SK-N-SH (cell line): ENCODE measurements around the gene ZEB2. TPM values are rescaled to one million over a fixed set of nuclear protein-coding genes. Genes with fewer than 3 reads are reported as not detected.

Experiments used
- CTCF ChIA-PET: fragments of 300-600, 350-600 bp; formaldehyde crosslinking; extraction: SDS; loops from one replicate; lab custom pipeline; 2021; lab: Yijun Ruan, JAX
- POLR2A ChIA-PET: fragments of 350-600 bp; sonication (Branson Sonifier 250); formaldehyde crosslinking; extraction: SDS; loops from one replicate; lab custom pipeline; 2020; ENCODE audit warnings: antibody characterized with exemption, inconsistent platforms; lab: Yijun Ruan, JAX
- DNase-seq: peaks from one replicate; pipeline ENCODE4 v3.0.0; 2012
- H2AFZ ChIP-seq: fragments of 200-600 bp; sonication (generic); 2 replicates; pipeline ENCODE4 v1.8.1; 2016; ENCODE audit warnings: antibody characterized with exemption, mild to moderate bottlenecking, low read depth
- H3F3A ChIP-seq: fragments of 200-600 bp; sonication (generic); replicated peaks from 2 replicates; pipeline ENCODE3; 2016; ENCODE audit warnings: antibody characterized with exemption, mild to moderate bottlenecking; ENCODE audit not compliant: insufficient read depth
- H3K27ac ChIP-seq, 2 experiments: fragments of 200-500 bp in 1 of 2; fragments of 200-600 bp in 1 of 2; sonication (Bioruptor generic) in 1 of 2; sonication (generic), shearing (Covaris generic) in 1 of 2; 2 replicates each; pipeline versions ENCODE4 v1.5.1 to v1.6.1; 2014 to 2016; ENCODE audit warnings: low read depth in 2 of 2, inconsistent platforms in 1 of 2, low read length in 1 of 2, mild to moderate bottlenecking in 1 of 2, mixed read lengths in 1 of 2
- H3K27me3 ChIP-seq: fragments of 200-600 bp; sonication (generic), shearing (Covaris generic); 2 replicates; pipeline ENCODE4 v1.6.1; 2016; ENCODE audit warnings: mixed run types; ENCODE audit not compliant: insufficient read depth
- H3K36me3 ChIP-seq, 2 experiments: fragments of 200-500 bp in 1 of 2; fragments of 200-600 bp in 1 of 2; sonication (Bioruptor generic) in 1 of 2; sonication (generic) in 1 of 2; replicated peaks in 1 of 2; 2 replicates each; pipeline versions ENCODE3 to v1.5.1; 2014 to 2016; ENCODE audit warnings: low read length in 1 of 2, mild to moderate bottlenecking in 1 of 2; ENCODE audit not compliant: insufficient read depth in 2 of 2, control insufficient read depth in 1 of 2
- H3K4me1 ChIP-seq, 2 experiments: fragments of 200-500 bp in 1 of 2; fragments of 200-600 bp in 1 of 2; sonication (Bioruptor generic) in 1 of 2; sonication (generic), shearing (Covaris generic) in 1 of 2; 2 replicates each; pipeline versions ENCODE4 v1.5.1 to v1.6.1; 2014 to 2016; ENCODE audit warnings: low read depth in 1 of 2, low read length in 1 of 2, mixed run types in 1 of 2; ENCODE audit not compliant: insufficient read depth in 2 of 2, control insufficient read depth in 1 of 2
- H3K4me2 ChIP-seq: fragments of 200-600 bp; sonication (generic), shearing (Covaris generic); 2 replicates; pipeline ENCODE4 v1.6.1; 2017; ENCODE audit warnings: mixed run types
- H3K4me3 ChIP-seq, 2 experiments: fragments of 200-500 bp in 1 of 2; fragments of 200-600 bp in 1 of 2; sonication (Bioruptor generic) in 1 of 2; sonication (generic), shearing (Covaris generic) in 1 of 2; 2 replicates each; pipeline versions ENCODE4 v1.5.1 to v1.8.1; 2014 to 2016; ENCODE audit warnings: low read depth in 2 of 2, inconsistent platforms in 1 of 2, low read length in 1 of 2, mild to moderate bottlenecking in 1 of 2, mixed read lengths in 1 of 2, moderate library complexity in 1 of 2
- H3K79me2 ChIP-seq: fragments of 200-600 bp; sonication (generic); 2 replicates; pipeline ENCODE4 v1.8.1; 2017; ENCODE audit warnings: mild to moderate bottlenecking; ENCODE audit not compliant: insufficient read depth
- H3K9ac ChIP-seq: fragments of 200-600 bp; sonication (generic); 2 replicates; pipeline ENCODE4 v1.6.1; 2017; ENCODE audit warnings: mixed run types
- H3K9me2 ChIP-seq: fragments of 200-600 bp; sonication (generic); 2 replicates; pipeline ENCODE4 v1.6.1; 2017; ENCODE audit warnings: mixed run types
- H3K9me3 ChIP-seq: fragments of 200-600 bp; sonication (generic); 2 replicates; pipeline ENCODE4 v1.6.1; 2017; ENCODE audit warnings: mixed run types, mild to moderate bottlenecking, moderate library complexity
- H4K20me1 ChIP-seq: fragments of 200-600 bp; sonication (generic); 2 replicates; pipeline ENCODE4 v1.6.1; 2017; ENCODE audit warnings: mild to moderate bottlenecking, mixed run types; ENCODE audit not compliant: insufficient read depth
- ELF1 ChIP-seq: IDR thresholded peaks from 2 replicates; pipeline ENCODE4 v1.4.0; 2012
- EP300 ChIP-seq, 2 experiments: IDR thresholded peaks; 2 replicates each; pipeline versions ENCODE4 v1.4.0 to v1.6.1; 2012; ENCODE audit warnings: borderline replicate concordance in 1 of 2, low read depth in 1 of 2, low read length in 1 of 2
- EZH2phosphoT487 ChIP-seq: fragments of 200-600 bp; sonication (generic); IDR thresholded peaks from 2 replicates; pipeline ENCODE4 v1.6.1; 2017; ENCODE audit warnings: low read depth, mixed run types, mild to moderate bottlenecking, antibody characterized with exemption, moderate library complexity, borderline replicate concordance
- GATA2 ChIP-seq: sonication (generic); formaldehyde crosslinking; IDR thresholded peaks from 2 replicates; pipeline ENCODE4 v1.5.0; 2020; ENCODE audit warnings: mild to moderate bottlenecking, missing genetic modification reagents
- JUND ChIP-seq: IDR thresholded peaks from 2 replicates; pipeline ENCODE4 v1.4.0; 2012
- NRF1 ChIP-seq: IDR thresholded peaks from 2 replicates; pipeline ENCODE4 v1.6.1; 2012; ENCODE audit warnings: low read depth, mild to moderate bottlenecking, low read length
- RAD21 ChIP-seq: IDR thresholded peaks from 2 replicates; pipeline ENCODE4 v1.6.1; 2012; ENCODE audit warnings: mild to moderate bottlenecking, low read length
- RXRA ChIP-seq: IDR thresholded peaks from 2 replicates; pipeline ENCODE4 v1.4.0; 2012; ENCODE audit warnings: low read depth, mild to moderate bottlenecking, borderline replicate concordance
- TCF12 ChIP-seq: IDR thresholded peaks from 2 replicates; pipeline ENCODE4 v1.4.0; 2012
- TEAD4 ChIP-seq: IDR thresholded peaks from 2 replicates; pipeline ENCODE4 v1.4.0; 2012; ENCODE audit warnings: mild to moderate bottlenecking, borderline replicate concordance; ENCODE audit not compliant: insufficient read depth
- WGBS: methylation state at CpG from one replicate; pipeline ENCODE4 v1.1.6; 2017; ENCODE audit warnings: low lambda C conversion rate; 5-methylcytosine and 5-hydroxymethylcytosine counted together
- polyA plus RNA-seq, 3 experiments: library from polyadenylated mRNA; depleted of rRNA; stranded (reverse); fragments of >200 nt; gene quantifications; 2 replicates each; pipeline ENCODE4 v1.2.3, GENCODE V29; 2012
- TF ChIP-seq, protein P1 (sequence below): IDR thresholded peaks from 2 replicates; pipeline ENCODE4; 2012
- TF ChIP-seq, protein P2 (sequence below): fragments of 150-350 bp; IDR thresholded peaks from 2 replicates; pipeline ENCODE4 v1.6.1; 2016; ENCODE audit warnings: mild to moderate bottlenecking, low read depth, low read length
- TF ChIP-seq, protein P3 (sequence below): fragments of 200-600 bp; sonication (generic); IDR thresholded peaks from 2 replicates; pipeline ENCODE4 v1.6.1; 2017; ENCODE audit warnings: antibody characterized with exemption, mild to moderate bottlenecking, moderate library complexity
- TF ChIP-seq, protein P4 (sequence below): IDR thresholded peaks from 2 replicates; pipeline ENCODE4 v1.4.0; 2012; ENCODE audit warnings: low read depth, borderline replicate concordance

Gene ZEB2
- polyA plus RNA-seq, 1 of the 3 experiments (the other 2 are of a cell fraction) = 16.3 TPM

DNA sequence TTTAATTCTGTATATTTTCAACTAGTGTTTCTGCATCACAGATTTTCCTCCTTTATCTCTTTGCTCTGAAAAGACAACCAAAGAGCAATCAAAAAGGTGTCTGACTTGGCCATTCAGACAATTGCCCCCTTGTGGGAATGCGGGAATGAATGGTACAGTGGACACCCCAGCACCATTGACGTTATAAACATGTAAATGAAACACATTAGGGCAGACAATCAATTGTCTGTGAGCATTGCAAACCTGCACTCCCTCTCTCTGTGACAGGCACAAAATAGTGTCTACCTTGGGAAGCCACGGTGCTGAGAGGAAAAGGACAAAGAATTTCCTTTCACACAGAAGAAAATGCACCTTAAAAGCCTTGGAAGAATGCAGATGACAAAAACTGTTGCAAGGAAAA, 8.0 kb downstream of the ZEB2 start:
- Histone ChIP-seq H3K79me2 (peaks cover 98% of the 10 kb centered on the region), H3K27ac (peak overlapping the region in 1 of 2 experiments; percentile 45; a peak in 1 of 4 replicates), H3K4me3 (no peak overlapping the region), H2AFZ (no peak overlapping the region), H3K27me3 (no peaks in the 10 kb centered on the region), H3F3A (no peaks in the 10 kb centered on the region), H3K9ac (no peak overlapping the region), H3K9me2 (no peaks in the 10 kb centered on the region), H3K9me3 (no peaks in the 10 kb centered on the region), H3K4me1 (peaks cover 45 to 46% of the 10 kb centered on the region in 2 experiments), H4K20me1 (peaks cover 56% of the 10 kb centered on the region), H3K36me3 (peaks cover 2 to 13% of the 10 kb centered on the region in 2 experiments), H3K4me2 (peak overlapping the region; percentile 69)
- no peak for DNase-seq
- 80% methylated on average over 3 of the region's 3 CpGs for WGBS
- TF ChIP-seq RAD21 = peak; percentile 20; the same call in 1 of the 2 replicates
- no peak for TF ChIP-seq ELF1
- TF ChIP-seq EP300 (IDR thresholded peaks at IDR 0.05; ENCODE audit: borderline replicate concordance in 1 of 2, low read depth in 1 of 2, low read length in 1 of 2) = no peak
- TF ChIP-seq, protein P1, sequence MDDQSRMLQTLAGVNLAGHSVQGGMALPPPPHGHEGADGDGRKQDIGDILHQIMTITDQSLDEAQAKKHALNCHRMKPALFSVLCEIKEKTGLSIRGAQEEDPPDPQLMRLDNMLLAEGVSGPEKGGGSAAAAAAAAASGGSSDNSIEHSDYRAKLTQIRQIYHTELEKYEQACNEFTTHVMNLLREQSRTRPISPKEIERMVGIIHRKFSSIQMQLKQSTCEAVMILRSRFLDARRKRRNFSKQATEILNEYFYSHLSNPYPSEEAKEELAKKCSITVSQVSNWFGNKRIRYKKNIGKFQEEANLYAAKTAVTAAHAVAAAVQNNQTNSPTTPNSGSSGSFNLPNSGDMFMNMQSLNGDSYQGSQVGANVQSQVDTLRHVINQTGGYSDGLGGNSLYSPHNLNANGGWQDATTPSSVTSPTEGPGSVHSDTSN = no peak
- TF ChIP-seq, protein P2, sequence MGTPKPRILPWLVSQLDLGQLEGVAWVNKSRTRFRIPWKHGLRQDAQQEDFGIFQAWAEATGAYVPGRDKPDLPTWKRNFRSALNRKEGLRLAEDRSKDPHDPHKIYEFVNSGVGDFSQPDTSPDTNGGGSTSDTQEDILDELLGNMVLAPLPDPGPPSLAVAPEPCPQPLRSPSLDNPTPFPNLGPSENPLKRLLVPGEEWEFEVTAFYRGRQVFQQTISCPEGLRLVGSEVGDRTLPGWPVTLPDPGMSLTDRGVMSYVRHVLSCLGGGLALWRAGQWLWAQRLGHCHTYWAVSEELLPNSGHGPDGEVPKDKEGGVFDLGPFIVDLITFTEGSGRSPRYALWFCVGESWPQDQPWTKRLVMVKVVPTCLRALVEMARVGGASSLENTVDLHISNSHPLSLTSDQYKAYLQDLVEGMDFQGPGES = no peak
- ChIA-PET POLR2A (no interaction called here), CTCF (interaction anchor here (1.0 kb wide), 1 partner anchor 10 kb away, joined by 3 read pairs; no protein-coding TSS in a partner anchor)

DNA sequence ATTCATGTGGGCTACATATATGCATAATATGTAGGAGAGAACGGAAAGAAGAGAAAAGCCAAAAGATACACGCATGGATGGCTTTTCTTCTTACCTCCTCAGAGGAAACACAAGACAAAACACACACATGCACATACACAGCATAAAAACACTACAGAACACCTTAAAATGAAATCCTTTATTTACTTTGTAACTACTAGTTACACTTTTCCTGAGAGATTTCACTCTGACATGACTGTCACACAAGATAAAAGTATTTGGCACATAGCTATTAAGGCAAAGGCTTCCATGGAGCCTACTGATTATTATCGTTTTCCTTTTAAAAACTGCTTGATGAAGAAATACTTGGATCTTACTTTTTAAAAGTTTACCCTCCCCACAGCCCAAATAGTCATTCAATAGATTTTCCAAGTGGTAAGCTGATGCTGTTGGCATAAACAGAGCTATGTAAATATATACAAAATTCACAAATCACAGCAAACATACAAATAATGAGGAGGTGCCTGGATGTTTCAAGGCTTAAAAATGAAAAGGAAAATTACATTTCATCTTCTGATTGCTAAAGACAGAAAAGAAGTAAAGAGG, 8.6 kb downstream of the ZEB2 start:
- H3F3A ChIP-seq = no peaks in the 10 kb centered on the region
- H3K36me3 ChIP-seq = peaks cover 3 to 16% of the 10 kb centered on the region in 2 experiments
- no peak for DNase-seq
- H3K79me2 ChIP-seq = peaks cover 100% of the 10 kb centered on the region
- CTCF ChIA-PET = interaction anchor here (1.0 kb wide), 2 partner anchors 10 to 67 kb away, joined by 3 read pairs; no protein-coding TSS in a partner anchor
- H3K9me3 ChIP-seq = no peaks in the 10 kb centered on the region
- H3K4me3 ChIP-seq = peak overlapping the region in 1 of 2 experiments; percentile 25; a peak in 3 of 4 replicates
- POLR2A ChIA-PET = no interaction called here
- H2AFZ ChIP-seq = no peak overlapping the region
- peak overlapping the region; percentile 69 for H3K4me2 ChIP-seq
- WGBS = 87% methylated on average over 3 of the region's 3 CpGs
- TF ChIP-seq ELF1 = no peak
- TF ChIP-seq EZH2phosphoT487 = no peak
- TF ChIP-seq TEAD4 = no peak
- TF ChIP-seq TCF12 = no peak
- no peak for TF ChIP-seq EP300 (IDR thresholded peaks at IDR 0.05; ENCODE audit: borderline replicate concordance in 1 of 2, low read depth in 1 of 2, low read length in 1 of 2)
- TF ChIP-seq JUND = no peak
- TF ChIP-seq RXRA = no peak
- TF ChIP-seq NRF1 = no peak
- TF ChIP-seq, protein P3, sequence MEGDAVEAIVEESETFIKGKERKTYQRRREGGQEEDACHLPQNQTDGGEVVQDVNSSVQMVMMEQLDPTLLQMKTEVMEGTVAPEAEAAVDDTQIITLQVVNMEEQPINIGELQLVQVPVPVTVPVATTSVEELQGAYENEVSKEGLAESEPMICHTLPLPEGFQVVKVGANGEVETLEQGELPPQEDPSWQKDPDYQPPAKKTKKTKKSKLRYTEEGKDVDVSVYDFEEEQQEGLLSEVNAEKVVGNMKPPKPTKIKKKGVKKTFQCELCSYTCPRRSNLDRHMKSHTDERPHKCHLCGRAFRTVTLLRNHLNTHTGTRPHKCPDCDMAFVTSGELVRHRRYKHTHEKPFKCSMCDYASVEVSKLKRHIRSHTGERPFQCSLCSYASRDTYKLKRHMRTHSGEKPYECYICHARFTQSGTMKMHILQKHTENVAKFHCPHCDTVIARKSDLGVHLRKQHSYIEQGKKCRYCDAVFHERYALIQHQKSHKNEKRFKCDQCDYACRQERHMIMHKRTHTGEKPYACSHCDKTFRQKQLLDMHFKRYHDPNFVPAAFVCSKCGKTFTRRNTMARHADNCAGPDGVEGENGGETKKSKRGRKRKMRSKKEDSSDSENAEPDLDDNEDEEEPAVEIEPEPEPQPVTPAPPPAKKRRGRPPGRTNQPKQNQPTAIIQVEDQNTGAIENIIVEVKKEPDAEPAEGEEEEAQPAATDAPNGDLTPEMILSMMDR = no peak
- TF ChIP-seq GATA2 = no peak
- TF ChIP-seq, protein P4, sequence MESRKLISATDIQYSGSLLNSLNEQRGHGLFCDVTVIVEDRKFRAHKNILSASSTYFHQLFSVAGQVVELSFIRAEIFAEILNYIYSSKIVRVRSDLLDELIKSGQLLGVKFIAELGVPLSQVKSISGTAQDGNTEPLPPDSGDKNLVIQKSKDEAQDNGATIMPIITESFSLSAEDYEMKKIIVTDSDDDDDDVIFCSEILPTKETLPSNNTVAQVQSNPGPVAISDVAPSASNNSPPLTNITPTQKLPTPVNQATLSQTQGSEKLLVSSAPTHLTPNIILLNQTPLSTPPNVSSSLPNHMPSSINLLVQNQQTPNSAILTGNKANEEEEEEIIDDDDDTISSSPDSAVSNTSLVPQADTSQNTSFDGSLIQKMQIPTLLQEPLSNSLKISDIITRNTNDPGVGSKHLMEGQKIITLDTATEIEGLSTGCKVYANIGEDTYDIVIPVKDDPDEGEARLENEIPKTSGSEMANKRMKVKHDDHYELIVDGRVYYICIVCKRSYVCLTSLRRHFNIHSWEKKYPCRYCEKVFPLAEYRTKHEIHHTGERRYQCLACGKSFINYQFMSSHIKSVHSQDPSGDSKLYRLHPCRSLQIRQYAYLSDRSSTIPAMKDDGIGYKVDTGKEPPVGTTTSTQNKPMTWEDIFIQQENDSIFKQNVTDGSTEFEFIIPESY = no peak
- peaks cover 46 to 51% of the 10 kb centered on the region in 2 experiments for H3K4me1 ChIP-seq
- H3K9me2 ChIP-seq = no peaks in the 10 kb centered on the region
- peaks cover 62% of the 10 kb centered on the region for H4K20me1 ChIP-seq
- no peaks in the 10 kb centered on the region for H3K27me3 ChIP-seq
- H3K9ac ChIP-seq = peak overlapping the region; percentile 26; the same call in 1 of the 2 replicates
- peak overlapping the region; percentile 43 to 45; a peak in 2 of 4 replicates for H3K27ac ChIP-seq
